Upper lobe of left lung (tissue), 6 donors: Measurements from ENCODE around the gene SMIM29. TPM values are rescaled to one million over a fixed set of nuclear protein-coding genes. Genes with fewer than 3 reads are reported as not detected.

ENCODE experiments used
- ATAC-seq, 2 donors: fragments of 200-7000 bp; cut with Tn5 transposase; one replicate each; pipeline ENCODE4 v1.9.1; 2022; ENCODE audit warnings: mild to moderate bottlenecking in 2 of 2, moderate library complexity in 2 of 2; ENCODE audit not compliant: low FRiP score in 2 of 2
- DNase-seq, 2 donors: peaks; one replicate each; pipeline ENCODE4 v3.0.0-alpha.2; 2019 to 2020
- H3K27ac ChIP-seq, 4 donors: fragments of 200-600 bp; sonication (generic); one replicate each; pipeline ENCODE4 v1.5.1; 2016 to 2019
- H3K27me3 ChIP-seq, 4 donors: fragments of 200-600 bp; sonication (generic); one replicate each; pipeline ENCODE4 v1.5.1; 2017 to 2019
- H3K36me3 ChIP-seq, 4 donors: fragments of 200-600 bp; sonication (generic); one replicate each; pipeline ENCODE4 v1.5.1; 2016 to 2019
- H3K4me1 ChIP-seq, 4 donors: fragments of 200-600 bp; sonication (generic); one replicate each; pipeline ENCODE4 v1.5.1; 2018 to 2019
- H3K4me3 ChIP-seq, 4 donors: fragments of 200-600 bp; sonication (generic); one replicate each; pipeline ENCODE4 v1.5.1; 2017 to 2019; ENCODE audit warnings: mild to moderate bottlenecking in 2 of 4, moderate library complexity in 1 of 4
- H3K9me3 ChIP-seq, 4 donors: fragments of 200-600 bp; sonication (generic); one replicate each; pipeline ENCODE4 v1.5.1; 2018 to 2019
- EP300 ChIP-seq, 4 donors: sonication (generic); formaldehyde crosslinking; IDR thresholded peaks; one replicate each; pipeline ENCODE4 v1.5.1; 2017; ENCODE audit warnings: antibody characterized with exemption in 4 of 4, control low read depth in 2 of 4
- POLR2A ChIP-seq, 4 donors: fragments of 450-650 bp; IDR thresholded peaks; one replicate each; pipeline ENCODE4 v1.5.1; 2016 to 2017; ENCODE audit warnings: antibody characterized with exemption in 4 of 4, mild to moderate bottlenecking in 2 of 4
- POLR2AphosphoS5 ChIP-seq, 2 donors: sonication (generic); formaldehyde crosslinking; IDR thresholded peaks; one replicate each; pipeline ENCODE4 v1.5.1; 2017; ENCODE audit warnings: antibody characterized with exemption in 2 of 2
- WGBS, 2 donors: methylation state at CpG; one replicate each; pipeline ENCODE4 v1.1.5; 2017 to 2018; 5-methylcytosine and 5-hydroxymethylcytosine counted together
- total RNA-seq, 6 donors: library from RNA; depleted of rRNA in 4 of 6; stranded (reverse); fragments of >200 nt in 4 of 6; gene quantifications; one replicate each; pipeline versions ENCODE4 v1.1.0 to v1.2.1, GENCODE V29; 2016 to 2021
- TF ChIP-seq, protein P1 (sequence below), 6 experiments: fragments of 450-650 bp in 4 of 6; fragments of 200-600 bp in 2 of 6; sonication (generic) in 2 of 6; IDR thresholded peaks; one replicate each; pipeline ENCODE4 v1.5.1; 2016 to 2019; ENCODE audit warnings: antibody characterized with exemption in 6 of 6
- donor health status: DM: no; HTN: no; CAD: no; lungs with moderate emphysema.
- donor health status: DM: no; HTN: yes; CAD: no; lungs with severe emphysema.

Gene SMIM29
- total RNA-seq, 6 donors from 2014 or later = 12.6 to 42.2 (median 34.9) TPM

DNA sequence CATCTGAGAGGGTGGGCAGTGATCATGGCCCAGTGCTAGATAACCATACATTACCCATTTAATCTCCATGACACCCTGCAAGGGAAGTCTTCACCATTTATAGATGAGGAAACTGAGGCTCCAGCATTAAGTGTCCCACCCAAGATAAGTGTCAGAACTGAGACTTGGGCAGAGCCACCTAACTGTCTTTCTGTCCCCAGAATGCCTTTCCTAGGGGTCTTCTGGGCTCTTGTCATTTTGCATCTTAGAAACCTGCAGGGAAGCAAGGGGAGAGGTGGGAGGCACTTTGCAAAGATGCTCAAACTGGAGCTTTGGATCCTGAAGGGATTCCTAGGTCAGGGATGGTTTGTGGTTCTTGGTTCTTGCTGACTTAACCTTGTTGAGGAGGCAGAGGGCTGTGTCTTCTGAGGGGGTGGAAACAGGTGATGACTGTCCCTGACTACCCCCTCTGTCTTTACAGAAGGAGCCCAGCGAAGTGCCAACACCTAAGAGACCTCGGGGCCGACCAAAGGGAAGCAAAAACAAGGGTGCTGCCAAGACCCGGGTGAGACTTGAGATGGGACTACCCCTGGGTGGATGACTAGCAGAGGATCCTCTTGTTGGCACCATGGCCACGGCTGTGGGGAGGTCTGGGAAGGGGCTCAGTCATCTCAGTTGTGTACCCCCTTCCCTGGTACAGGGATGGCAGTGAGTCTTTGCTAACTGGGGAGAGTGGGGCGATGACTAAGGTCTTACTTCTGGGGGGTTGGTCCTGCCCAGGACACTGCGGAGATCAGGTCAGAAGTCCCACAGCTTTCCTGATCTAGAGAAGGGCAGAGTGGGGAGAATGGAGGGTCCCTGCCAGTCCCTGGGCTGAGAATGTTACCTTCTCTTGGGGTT is 6.3 kb downstream of the SMIM29 start:
- H3K4me3 ChIP-seq = no peak overlapping the region
- DNase-seq = no peak
- H3K27ac ChIP-seq = peak overlapping the region in 1 of 4 donors; percentile 73
- WGBS, 2 donors = 81 to 86% methylated on average over 7 of the region's 7 CpGs
- no peak for ATAC-seq
- TF ChIP-seq, protein P1, sequence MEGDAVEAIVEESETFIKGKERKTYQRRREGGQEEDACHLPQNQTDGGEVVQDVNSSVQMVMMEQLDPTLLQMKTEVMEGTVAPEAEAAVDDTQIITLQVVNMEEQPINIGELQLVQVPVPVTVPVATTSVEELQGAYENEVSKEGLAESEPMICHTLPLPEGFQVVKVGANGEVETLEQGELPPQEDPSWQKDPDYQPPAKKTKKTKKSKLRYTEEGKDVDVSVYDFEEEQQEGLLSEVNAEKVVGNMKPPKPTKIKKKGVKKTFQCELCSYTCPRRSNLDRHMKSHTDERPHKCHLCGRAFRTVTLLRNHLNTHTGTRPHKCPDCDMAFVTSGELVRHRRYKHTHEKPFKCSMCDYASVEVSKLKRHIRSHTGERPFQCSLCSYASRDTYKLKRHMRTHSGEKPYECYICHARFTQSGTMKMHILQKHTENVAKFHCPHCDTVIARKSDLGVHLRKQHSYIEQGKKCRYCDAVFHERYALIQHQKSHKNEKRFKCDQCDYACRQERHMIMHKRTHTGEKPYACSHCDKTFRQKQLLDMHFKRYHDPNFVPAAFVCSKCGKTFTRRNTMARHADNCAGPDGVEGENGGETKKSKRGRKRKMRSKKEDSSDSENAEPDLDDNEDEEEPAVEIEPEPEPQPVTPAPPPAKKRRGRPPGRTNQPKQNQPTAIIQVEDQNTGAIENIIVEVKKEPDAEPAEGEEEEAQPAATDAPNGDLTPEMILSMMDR (IDR thresholded peaks at IDR 0.05) = no peak
- TF ChIP-seq EP300 (IDR thresholded peaks at IDR 0.05) (no peak), POLR2AphosphoS5 (IDR thresholded peaks at IDR 0.05) (no peak), POLR2A (IDR thresholded peaks at IDR 0.05) (no peak)
- no peaks in the 10 kb centered on the region for H3K9me3 ChIP-seq
- peaks cover 0 to 31% (median 5%) of the 10 kb centered on the region in 4 donors for H3K36me3 ChIP-seq
- H3K4me1 ChIP-seq = peaks cover 19 to 39% (median 33%) of the 10 kb centered on the region in 4 donors
- H3K27me3 ChIP-seq = no peaks in the 10 kb centered on the region

DNA sequence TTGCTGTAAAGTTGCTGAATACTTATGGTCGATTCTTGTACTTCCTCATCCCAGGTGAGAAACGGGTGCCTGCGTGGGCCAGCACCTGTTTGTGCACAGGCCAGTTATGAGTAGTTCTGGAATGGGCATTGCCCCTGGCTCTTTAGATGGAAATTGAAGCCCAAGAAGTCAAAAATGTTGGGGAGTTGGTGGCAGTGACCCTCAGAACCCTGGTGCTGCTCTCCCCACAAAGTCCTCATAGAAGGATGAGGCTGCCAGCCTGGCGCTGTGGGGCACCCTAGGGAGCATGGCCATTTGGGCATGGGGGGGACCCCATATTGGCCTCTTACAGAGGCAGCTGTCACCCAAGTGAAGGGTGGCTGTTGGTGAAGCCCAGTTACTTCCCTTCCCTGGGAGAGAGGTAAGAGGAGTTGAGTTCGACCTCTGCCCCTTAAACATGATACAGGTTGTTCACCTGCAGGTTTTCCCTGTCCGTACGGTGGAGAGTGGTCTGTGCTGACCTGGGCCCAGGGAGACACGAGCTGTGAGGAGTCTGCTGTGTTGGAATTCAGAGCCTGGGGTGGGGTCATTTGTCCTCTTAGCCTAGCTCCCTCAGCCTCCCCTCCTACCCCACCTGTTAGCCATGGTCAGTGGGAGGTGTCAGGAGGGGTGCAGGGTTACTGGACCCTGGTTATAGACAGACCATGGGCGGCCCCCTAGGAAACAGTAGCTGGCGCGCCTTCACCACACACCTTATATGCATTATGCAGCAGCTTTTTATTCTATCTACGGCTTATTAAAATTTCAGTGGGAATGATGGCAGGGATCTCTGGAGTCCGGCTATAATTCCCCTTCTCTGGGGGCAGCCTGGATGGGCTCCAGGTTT is 7.2 kb downstream of the SMIM29 start:
- DNase-seq (no peak), ATAC-seq (no peak)
- WGBS, 2 donors = 93 to 94% methylated on average over 12 to 13 of the region's 13 CpGs
- TF ChIP-seq, protein P1 (IDR thresholded peaks at IDR 0.05) = no peak
- TF ChIP-seq POLR2A (IDR thresholded peaks at IDR 0.05) (no peak), POLR2AphosphoS5 (IDR thresholded peaks at IDR 0.05) (no peak), EP300 (IDR thresholded peaks at IDR 0.05) (no peak)
- no peaks in the 10 kb centered on the region for H3K27me3 ChIP-seq
- peaks cover 0 to 22% (median 5%) of the 10 kb centered on the region in 4 donors for H3K36me3 ChIP-seq
- H3K4me1 ChIP-seq = peaks cover 19 to 35% (median 31%) of the 10 kb centered on the region in 4 donors
- H3K4me3 ChIP-seq = no peak overlapping the region
- no peak overlapping the region for H3K27ac ChIP-seq
- no peaks in the 10 kb centered on the region for H3K9me3 ChIP-seq

DNA sequence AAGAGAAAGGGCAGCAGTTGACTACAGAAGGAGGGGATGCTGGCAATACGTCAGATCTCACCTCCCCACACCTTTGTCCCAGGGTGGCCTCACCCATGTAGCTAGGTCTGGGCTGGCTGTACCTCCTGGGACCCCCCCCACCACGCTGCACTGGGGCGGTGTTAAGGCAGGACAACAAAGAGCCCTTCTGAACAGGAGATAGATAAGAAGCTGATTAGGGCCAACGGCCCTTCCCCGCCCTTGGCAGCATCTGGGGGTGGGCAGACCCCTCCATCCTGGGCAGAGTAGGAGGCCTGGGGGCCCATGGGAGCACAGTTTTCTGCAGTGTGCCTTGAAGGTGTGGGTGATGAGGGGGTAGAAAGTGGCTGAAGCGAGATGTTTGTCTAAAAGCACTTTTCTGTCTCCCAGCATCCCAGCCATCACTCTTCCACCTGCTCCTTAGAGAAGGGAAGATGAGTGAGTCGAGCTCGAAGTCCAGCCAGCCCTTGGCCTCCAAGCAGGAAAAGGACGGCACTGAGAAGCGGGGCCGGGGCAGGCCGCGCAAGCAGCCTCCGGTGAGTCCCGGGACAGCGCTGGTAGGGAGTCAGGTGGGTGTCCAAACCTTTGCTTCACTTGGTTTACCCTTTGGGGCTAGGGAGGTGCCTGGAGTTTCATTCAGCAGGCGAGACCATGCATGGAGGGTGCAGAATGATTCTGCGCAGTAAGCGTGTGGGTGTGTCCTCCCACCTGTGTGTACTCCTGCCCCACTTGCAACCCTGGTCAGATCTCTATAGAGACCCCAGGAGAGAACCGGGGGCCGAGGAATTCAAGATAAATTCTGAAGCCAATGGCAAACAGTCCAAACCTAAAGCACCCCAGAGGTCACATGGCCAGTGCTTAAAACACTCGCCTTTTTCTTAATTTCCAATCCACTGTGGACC is 8.2 kb downstream of the SMIM29 start:
- TF ChIP-seq, protein P1 (IDR thresholded peaks at IDR 0.05) = no peak
- ATAC-seq (no peak), DNase-seq (peak in 1 of 2 donors; percentile 56)
- Histone ChIP-seq H3K36me3 (peaks cover 0 to 20% (median 5%) of the 10 kb centered on the region in 4 donors), H3K27ac (no peak overlapping the region), H3K9me3 (no peaks in the 10 kb centered on the region), H3K4me3 (no peak overlapping the region), H3K4me1 (peaks cover 28 to 44% (median 39%) of the 10 kb centered on the region in 4 donors), H3K27me3 (no peaks in the 10 kb centered on the region)
- WGBS, 2 donors = 86 to 92% methylated on average over 22 of the region's 22 CpGs

DNA sequence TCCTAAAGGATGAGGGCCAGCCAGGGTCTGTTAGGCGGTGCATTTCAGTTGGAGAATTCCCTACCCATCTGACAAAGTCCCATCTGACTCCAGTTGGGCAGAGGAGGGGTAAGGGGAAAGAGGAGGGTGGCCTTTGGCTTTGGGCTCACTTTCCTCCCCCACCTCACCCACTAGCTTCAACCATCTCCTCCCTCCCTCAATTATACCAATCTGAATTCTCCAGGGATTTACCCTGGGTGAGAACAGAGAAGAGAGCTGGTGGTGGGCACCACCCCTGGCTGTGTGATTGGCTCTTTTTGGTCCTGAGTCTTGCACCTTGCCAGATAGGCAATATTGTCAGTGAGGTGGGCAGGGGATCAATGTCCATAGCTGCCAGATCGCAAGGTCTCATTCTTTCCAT is 8.9 kb downstream of the SMIM29 start:
- Histone ChIP-seq H3K4me1 (peaks cover 31 to 49% (median 41%) of the 10 kb centered on the region in 4 donors), H3K27ac (no peak overlapping the region), H3K4me3 (no peak overlapping the region), H3K9me3 (no peaks in the 10 kb centered on the region), H3K27me3 (no peaks in the 10 kb centered on the region), H3K36me3 (peaks cover 0 to 20% (median 5%) of the 10 kb centered on the region in 4 donors)
- TF ChIP-seq POLR2AphosphoS5 (IDR thresholded peaks at IDR 0.05) (no peak), POLR2A (IDR thresholded peaks at IDR 0.05) (no peak)
- DNase-seq (no peak), ATAC-seq (no peak)
- WGBS, 2 donors = 90 to 100% methylated on average over 2 of the region's 2 CpGs
